ENCODE results near the gene ADI1. TPM values are rescaled to one million over a fixed set of nuclear protein-coding genes. Genes with fewer than 3 reads are reported as not detected.

The ADI1 gene
- total and polyA plus RNA-seq, 2 of the 8 experiments (the other 6 are each of a cell fraction or from before 2014, with no cell fraction given), result 12.2 to 40.2 TPM

DNA sequence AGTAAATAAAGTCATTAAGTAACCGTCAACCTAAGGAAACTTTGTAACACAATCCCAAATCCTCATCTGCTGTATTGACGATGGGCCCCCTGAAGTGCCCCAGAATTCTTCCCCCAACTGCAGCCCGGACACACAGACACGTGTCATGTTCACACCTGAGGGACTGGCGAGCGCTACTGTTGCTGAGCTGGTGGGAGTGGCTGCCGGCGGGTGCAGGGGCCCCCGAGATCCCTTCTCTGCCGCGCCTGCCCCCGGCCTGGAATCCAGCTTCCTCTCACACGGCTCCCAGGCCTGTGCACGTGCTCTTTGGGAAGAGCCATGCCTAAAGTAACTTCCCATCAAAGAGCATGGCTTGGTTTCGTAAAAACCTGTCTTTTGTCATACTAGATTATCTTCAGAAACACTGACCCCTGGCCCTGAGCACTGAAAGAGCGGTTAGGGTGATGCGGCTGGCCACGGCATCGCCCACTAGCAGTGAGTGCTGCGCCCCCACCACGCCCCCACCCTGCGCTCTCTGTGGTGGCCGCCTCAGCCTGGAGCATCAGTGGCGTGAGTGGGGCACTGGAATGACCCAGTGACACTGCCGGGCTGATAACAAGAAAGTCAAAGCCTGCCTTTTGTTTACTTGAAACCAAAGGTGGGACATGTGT lies 56.0 kb downstream of the ADI1 start (continued):
- TF ChIP-seq SIRT6 (IDR thresholded peaks at IDR 0.05; ENCODE audit: low read length), result no peak
- no peak for TF ChIP-seq MAX (IDR thresholded peaks at IDR 0.05)
- TF ChIP-seq, protein P1, sequence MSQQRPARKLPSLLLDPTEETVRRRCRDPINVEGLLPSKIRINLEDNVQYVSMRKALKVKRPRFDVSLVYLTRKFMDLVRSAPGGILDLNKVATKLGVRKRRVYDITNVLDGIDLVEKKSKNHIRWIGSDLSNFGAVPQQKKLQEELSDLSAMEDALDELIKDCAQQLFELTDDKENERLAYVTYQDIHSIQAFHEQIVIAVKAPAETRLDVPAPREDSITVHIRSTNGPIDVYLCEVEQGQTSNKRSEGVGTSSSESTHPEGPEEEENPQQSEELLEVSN (IDR thresholded peaks at IDR 0.05), result no peak
- no peak for TF ChIP-seq RXRA (IDR thresholded peaks at IDR 0.05; ENCODE audit: insufficient read depth, low read depth, low read length)
- TF ChIP-seq POLR2AphosphoS5 (IDR thresholded peaks at IDR 0.05; ENCODE audit: low read depth, low read length), result no peak

Measured in H1 (cell line).